HG02943 (cell line): ENCODE data around the gene ORAI3.

Source experiments
- ATAC-seq: cut with Tn5 transposase; IDR thresholded peaks from one replicate; pipeline ENCODE4 v1.9.1; 2021; ENCODE audit warnings: mild to moderate bottlenecking, low read depth, moderate library complexity; ENCODE audit not compliant: unreplicated experiment

ORAI3 gene

GRCh38 chr16:30966033-30966619 lies 17.3 kb downstream of the ORAI3 start:
- ATAC-seq, result no peak

GRCh38 chr16:30967795-30968194 lies 18.9 kb downstream of the ORAI3 start:
- no peak for ATAC-seq

- no peak for ATAC-seq
Observed at GRCh38 chr16:30969246-30969842, 20.5 kb downstream of the ORAI3 start.

GRCh38 chr16:30971298-30971697 lies 22.4 kb downstream of the ORAI3 start:
- ATAC-seq, result no peak

GRCh38 chr16:30972872-30973271 lies 24.0 kb downstream of the ORAI3 start:
- ATAC-seq, result no peak

- no peak for ATAC-seq
Observed at GRCh38 chr16:30974348-30974747, 25.5 kb downstream of the ORAI3 start.

GRCh38 chr16:30976486-30976885 lies 27.6 kb downstream of the ORAI3 start:
- ATAC-seq, result no peak

- no peak for ATAC-seq
Observed at GRCh38 chr16:30977502-30977901, 28.6 kb downstream of the ORAI3 start.

GRCh38 chr16:30979170-30980022 lies 30.5 kb downstream of the ORAI3 start:
- ATAC-seq, result no peak

- no peak for ATAC-seq
Observed at GRCh38 chr16:30980023-30980371, 31.1 kb downstream of the ORAI3 start.

- no peak for ATAC-seq
Observed at GRCh38 chr16:30980434-30980833, 31.6 kb downstream of the ORAI3 start.

GRCh38 chr16:30980959-30981358 lies 32.1 kb downstream of the ORAI3 start:
- no peak for ATAC-seq

- no peak for ATAC-seq
Observed at GRCh38 chr16:30982548-30983288, 33.9 kb downstream of the ORAI3 start.

- ATAC-seq, result no peak
Observed at GRCh38 chr16:30983289-30983889, 34.5 kb downstream of the ORAI3 start.

- ATAC-seq, result no peak
Observed at GRCh38 chr16:30983898-30984610, 35.2 kb downstream of the ORAI3 start.

- no peak for ATAC-seq
Observed at GRCh38 chr16:30984669-30985400, 36.0 kb downstream of the ORAI3 start, which contains the start of gene HSD3B7. HSD3B7 (plus strand) TSS chr16:30985207; CDS start chr16:30985659, 452 bp downstream.

GRCh38 chr16:30985401-30986128 lies 36.7 kb downstream of the ORAI3 start:
- ATAC-seq, result no peak

- ATAC-seq, result no peak
Observed at GRCh38 chr16:30986129-30986991, 37.5 kb downstream of the ORAI3 start.
